Neutrophil (primary cell): ENCODE results near the gene SCAMP2.

Experiments
- H3K27ac ChIP-seq: fragments of 200-600 bp; sonication (generic); 2 replicates; pipeline ENCODE4 v1.5.1; 2016; ENCODE audit warnings: mild to moderate bottlenecking, moderate library complexity
- H3K27me3 ChIP-seq: fragments of 200-600 bp; sonication (generic); 2 replicates; pipeline ENCODE4 v1.6.0; 2016; ENCODE audit warnings: mild to moderate bottlenecking
- H3K36me3 ChIP-seq: fragments of 200-600 bp; sonication (generic); 2 replicates; pipeline ENCODE4 v1.5.1; 2017
- H3K4me1 ChIP-seq, 2 experiments: fragments of 200-600 bp in 1 of 2; sonication (generic) in 1 of 2; 1 replicate in 1 of 2; 2 replicates in 1 of 2; pipeline versions ENCODE4 v1.5.1 to v1.6.1; 2013 to 2016; ENCODE audit warnings: low read depth in 1 of 2, low read length in 1 of 2, mild to moderate bottlenecking in 1 of 2, moderate library complexity in 1 of 2; ENCODE audit not compliant: control insufficient read depth in 1 of 2, insufficient read depth in 1 of 2
- H3K4me3 ChIP-seq, 2 experiments: fragments of 200-600 bp in 1 of 2; sonication (generic) in 1 of 2; 1 replicate in 1 of 2; 2 replicates in 1 of 2; pipeline ENCODE4 v1.5.1; 2013 to 2016; ENCODE audit warnings: low read depth in 1 of 2, low read length in 1 of 2, mild to moderate bottlenecking in 1 of 2, moderate library complexity in 1 of 2
- H3K9me3 ChIP-seq: fragments of 200-600 bp; sonication (generic); 2 replicates; pipeline ENCODE4 v1.5.1; 2016
- TF ChIP-seq, protein P1 (sequence below): fragments of 200-600 bp; sonication (generic); IDR thresholded peaks from 2 replicates; pipeline ENCODE4 v1.5.1; 2016; ENCODE audit warnings: antibody characterized with exemption

SCAMP2 gene

DNA sequence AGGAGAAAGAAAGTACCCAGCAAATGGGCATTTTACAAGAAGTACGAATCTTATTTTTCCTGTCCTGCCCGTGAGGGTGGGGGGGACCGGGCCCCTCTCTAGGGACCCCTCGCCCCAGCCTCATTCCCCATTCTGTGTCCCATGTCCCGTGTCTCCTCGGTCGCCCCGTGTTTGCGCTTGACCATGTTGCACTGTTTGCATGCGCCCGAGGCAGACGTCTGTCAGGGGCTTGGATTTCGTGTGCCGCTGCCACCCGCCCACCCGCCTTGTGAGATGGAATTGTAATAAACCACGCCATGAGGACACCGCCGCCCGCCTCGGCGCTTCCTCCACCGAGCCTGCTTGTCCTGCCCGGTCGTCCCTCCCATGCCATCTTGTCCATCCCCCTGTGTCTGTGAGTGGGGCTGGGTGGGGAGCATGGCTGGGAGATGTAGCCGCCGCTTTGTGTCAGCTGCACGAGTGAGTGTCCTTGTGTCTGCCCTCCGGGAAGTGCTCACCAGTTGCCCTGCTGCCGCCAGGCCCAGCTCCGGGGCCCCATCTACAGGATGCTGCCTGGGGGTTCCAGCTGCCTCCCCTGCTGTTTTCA is 70.2 kb downstream of the SCAMP2 start:
- Histone ChIP-seq H3K36me3 (peaks cover 72% of the 10 kb centered on the region), H3K9me3 (no peaks in the 10 kb centered on the region), H3K4me1 (peaks cover 28 to 29% of the 10 kb centered on the region in 2 experiments), H3K27me3 (no peaks in the 10 kb centered on the region), H3K4me3 (no peak overlapping the region), H3K27ac (peak overlapping the region; percentile 51)
- TF ChIP-seq, protein P1, sequence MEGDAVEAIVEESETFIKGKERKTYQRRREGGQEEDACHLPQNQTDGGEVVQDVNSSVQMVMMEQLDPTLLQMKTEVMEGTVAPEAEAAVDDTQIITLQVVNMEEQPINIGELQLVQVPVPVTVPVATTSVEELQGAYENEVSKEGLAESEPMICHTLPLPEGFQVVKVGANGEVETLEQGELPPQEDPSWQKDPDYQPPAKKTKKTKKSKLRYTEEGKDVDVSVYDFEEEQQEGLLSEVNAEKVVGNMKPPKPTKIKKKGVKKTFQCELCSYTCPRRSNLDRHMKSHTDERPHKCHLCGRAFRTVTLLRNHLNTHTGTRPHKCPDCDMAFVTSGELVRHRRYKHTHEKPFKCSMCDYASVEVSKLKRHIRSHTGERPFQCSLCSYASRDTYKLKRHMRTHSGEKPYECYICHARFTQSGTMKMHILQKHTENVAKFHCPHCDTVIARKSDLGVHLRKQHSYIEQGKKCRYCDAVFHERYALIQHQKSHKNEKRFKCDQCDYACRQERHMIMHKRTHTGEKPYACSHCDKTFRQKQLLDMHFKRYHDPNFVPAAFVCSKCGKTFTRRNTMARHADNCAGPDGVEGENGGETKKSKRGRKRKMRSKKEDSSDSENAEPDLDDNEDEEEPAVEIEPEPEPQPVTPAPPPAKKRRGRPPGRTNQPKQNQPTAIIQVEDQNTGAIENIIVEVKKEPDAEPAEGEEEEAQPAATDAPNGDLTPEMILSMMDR = no peak

- Histone ChIP-seq H3K9me3 (no peaks in the 10 kb centered on the region), H3K4me1 (peaks cover 31 to 32% of the 10 kb centered on the region in 2 experiments), H3K27me3 (no peaks in the 10 kb centered on the region), H3K36me3 (peaks cover 77% of the 10 kb centered on the region), H3K4me3 (no peak overlapping the region), H3K27ac (no peak overlapping the region)
- TF ChIP-seq, protein P1 = no peak
Observed at GRCh38 chr15:74802290-74802689, 70.9 kb downstream of the SCAMP2 start.

DNA sequence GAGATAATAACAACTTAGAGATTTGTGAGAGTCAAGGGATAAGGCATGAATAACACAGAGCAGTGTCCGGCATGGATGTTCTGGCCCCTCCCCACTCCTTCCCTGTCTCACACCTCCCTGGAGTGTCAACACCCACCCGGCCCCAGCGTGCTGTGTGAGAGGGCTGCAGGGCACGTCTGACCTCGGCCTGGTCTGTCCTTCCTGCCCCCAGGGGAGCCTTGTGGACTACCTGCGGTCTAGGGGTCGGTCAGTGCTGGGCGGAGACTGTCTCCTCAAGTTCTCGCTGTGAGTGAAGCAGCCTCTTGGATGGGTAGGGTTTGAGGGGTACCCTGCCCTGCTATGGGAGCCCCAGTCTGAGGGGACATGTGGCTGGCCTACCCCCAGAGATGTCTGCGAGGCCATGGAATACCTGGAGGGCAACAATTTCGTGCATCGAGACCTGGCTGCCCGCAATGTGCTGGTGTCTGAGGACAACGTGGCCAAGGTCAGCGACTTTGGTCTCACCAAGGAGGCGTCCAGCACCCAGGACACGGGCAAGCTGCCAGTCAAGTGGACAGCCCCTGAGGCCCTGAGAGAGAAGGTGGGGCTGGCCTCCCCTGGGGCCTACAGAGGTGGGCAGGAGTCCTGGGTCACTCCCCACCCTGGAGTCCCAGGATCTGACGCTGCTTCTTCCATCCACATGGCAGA is 71.7 kb downstream of the SCAMP2 start:
- TF ChIP-seq, protein P1 = no peak
- H3K4me1 ChIP-seq = peaks cover 31 to 32% of the 10 kb centered on the region in 2 experiments
- H3K9me3 ChIP-seq = no peaks in the 10 kb centered on the region
- H3K27ac ChIP-seq = peak overlapping the region; percentile 90
- H3K36me3 ChIP-seq = peaks cover 77% of the 10 kb centered on the region
- H3K4me3 ChIP-seq = no peak overlapping the region
- H3K27me3 ChIP-seq = no peaks in the 10 kb centered on the region

GRCh38 chr15:74800559-74801094 is 72.5 kb downstream of the SCAMP2 start:
- no peaks in the 10 kb centered on the region for H3K9me3 ChIP-seq
- TF ChIP-seq, protein P1 = no peak
- peaks cover 77% of the 10 kb centered on the region for H3K36me3 ChIP-seq
- peaks cover 31 to 32% of the 10 kb centered on the region in 2 experiments for H3K4me1 ChIP-seq
- no peaks in the 10 kb centered on the region for H3K27me3 ChIP-seq
- H3K27ac ChIP-seq = peak overlapping the region; percentile 90
- peak overlapping the region in 1 of 2 experiments; percentile 50 for H3K4me3 ChIP-seq

DNA sequence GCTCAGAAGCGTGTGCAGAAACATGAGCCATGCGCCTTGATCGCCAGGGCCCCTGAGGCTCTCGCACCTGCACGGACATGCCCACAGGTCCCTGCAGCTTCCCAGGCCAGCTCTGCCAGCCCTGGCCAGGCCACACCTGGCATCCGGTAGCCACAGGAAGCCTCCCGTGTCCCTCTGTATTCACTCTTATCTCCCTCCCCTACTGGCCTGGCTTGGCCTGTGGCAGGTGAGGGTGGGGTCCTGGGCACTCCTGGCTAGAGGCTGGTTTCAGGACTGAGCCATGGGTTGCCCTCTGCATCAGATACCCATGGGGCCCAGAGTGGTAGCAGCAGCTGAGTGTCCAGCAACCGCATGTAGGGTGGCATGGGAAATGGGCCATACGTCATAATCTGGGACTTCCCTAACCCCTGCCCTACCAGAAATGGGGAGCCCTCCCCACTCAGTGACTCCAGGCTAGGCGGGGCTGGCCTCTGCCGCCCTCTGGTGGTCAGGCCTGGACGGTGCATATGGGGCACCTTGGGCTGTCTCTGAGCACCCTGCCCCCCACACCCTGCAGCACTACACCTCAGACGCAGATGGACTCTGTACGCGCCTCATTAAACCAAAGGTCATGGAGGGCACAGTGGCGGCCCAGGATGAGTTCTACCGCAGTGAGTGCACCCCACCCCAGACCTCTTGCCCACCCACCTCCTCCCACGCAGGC is 73.2 kb downstream of the SCAMP2 start:
- Histone ChIP-seq H3K36me3 (peaks cover 78% of the 10 kb centered on the region), H3K4me3 (peak overlapping the region; percentile 18 to 50), H3K9me3 (no peaks in the 10 kb centered on the region)

More for the DNA sequence above, 73.2 kb downstream of the SCAMP2 start:
- peaks cover 31 to 37% of the 10 kb centered on the region in 2 experiments for H3K4me1 ChIP-seq
- peak overlapping the region; percentile 90 for H3K27ac ChIP-seq
- no peaks in the 10 kb centered on the region for H3K27me3 ChIP-seq
- TF ChIP-seq, protein P1 = peak; percentile 99
